A673 (cell line): ENCODE data around the gene CLRN2. TPM values are rescaled to one million over a fixed set of nuclear protein-coding genes. Genes with fewer than 3 reads are reported as not detected.

Experiments
- BruUV-seq: library from RNA; stranded (reverse); fragments of 400-500 nt; replicated peaks from 2 replicates; lab custom pipeline; 2021; lab: Mats Ljungman, UMichigan
- CTCF ChIA-PET: fragments of 300-600 bp; sonication (Branson Sonifier 250); formaldehyde crosslinking; loops from one replicate; lab custom pipeline; 2022; ENCODE audit warnings: antibody characterized with exemption; lab: Charles Lee
- POLR2A ChIA-PET: fragments of 300-600 bp; sonication (Branson Sonifier 250); formaldehyde crosslinking; loops from one replicate; lab custom pipeline; 2022; ENCODE audit warnings: antibody characterized with exemption; ENCODE audit not compliant: low non-redundant PET; lab: Charles Lee
- DNase-seq: peaks from one replicate; pipeline ENCODE4 v3.0.0-alpha.2; 2015; ENCODE audit warnings: low spot score
- H3K27ac ChIP-seq: fragments of 200-600 bp; sonication (generic); 2 replicates; pipeline ENCODE4 v1.5.1; 2016; ENCODE audit warnings: mixed run types, low read depth, mild to moderate bottlenecking, mixed read lengths, antibody characterized with exemption, low read length; ENCODE audit not compliant: poor library complexity, severe bottlenecking
- H3K27me3 ChIP-seq: fragments of 200-600 bp; sonication (generic); replicated peaks from 2 replicates; pipeline ENCODE4 v1.6.1; 2017; ENCODE audit warnings: mixed run types, low read depth, mild to moderate bottlenecking, mixed read lengths, antibody characterized with exemption, low read length; ENCODE audit not compliant: insufficient read depth, poor library complexity
- H3K36me3 ChIP-seq: fragments of 200-600 bp; sonication (generic); 2 replicates; pipeline ENCODE4 v1.6.1; 2016; ENCODE audit warnings: mixed run types, mild to moderate bottlenecking, mixed read lengths, antibody characterized with exemption, low read length; ENCODE audit not compliant: insufficient read depth, poor library complexity, severe bottlenecking
- H3K4me1 ChIP-seq: fragments of 200-600 bp; sonication (generic); 2 replicates; pipeline ENCODE4 v1.6.1; 2017; ENCODE audit warnings: mixed run types, mild to moderate bottlenecking, mixed read lengths, antibody characterized with exemption, low read length; ENCODE audit not compliant: insufficient read depth, poor library complexity, severe bottlenecking
- H3K4me3 ChIP-seq: fragments of 200-600 bp; sonication (generic); 2 replicates; pipeline ENCODE4 v1.5.1; 2016; ENCODE audit warnings: low read depth, mixed run types, mild to moderate bottlenecking, mixed read lengths, low read length; ENCODE audit not compliant: poor library complexity, severe bottlenecking
- H3K9me3 ChIP-seq: fragments of 200-600 bp; sonication (generic); 2 replicates; pipeline ENCODE4 v1.6.1; 2016; ENCODE audit warnings: mixed run types, low read depth, mild to moderate bottlenecking, mixed read lengths, antibody characterized with exemption, low read length; ENCODE audit not compliant: poor library complexity, severe bottlenecking
- EZH2 ChIP-seq: fragments of 200-600 bp; sonication (generic); IDR thresholded peaks from 2 replicates; pipeline ENCODE4 v1.6.1; 2017; ENCODE audit warnings: borderline replicate concordance, low read depth, mild to moderate bottlenecking, mixed read lengths, antibody characterized with exemption, low read length; ENCODE audit not compliant: poor library complexity, severe bottlenecking
- intact Hi-C: fragments of 100-400 bp; cut with micrococcal nuclease; formaldehyde crosslinking; loops from one replicate; pipeline ENCODE4 v1.10.0; 2022; ENCODE audit not compliant: unreplicated experiment
- total RNA-seq: library from RNA; stranded (reverse); gene quantifications from 2 replicates; pipeline ENCODE4 v1.2.3, GENCODE V29; 2021
- TF ChIP-seq, protein P1 (sequence below): fragments of 300-800, 200-600 bp; sonication (generic); conservative IDR thresholded peaks from 2 replicates; pipeline ENCODE4 v1.5.1; 2017; ENCODE audit warnings: low read depth, mild to moderate bottlenecking, antibody characterized with exemption, low read length, moderate library complexity, mixed read lengths

Gene CLRN2
- total RNA-seq, 1 experiment from 2014 or later, result not detected

DNA sequence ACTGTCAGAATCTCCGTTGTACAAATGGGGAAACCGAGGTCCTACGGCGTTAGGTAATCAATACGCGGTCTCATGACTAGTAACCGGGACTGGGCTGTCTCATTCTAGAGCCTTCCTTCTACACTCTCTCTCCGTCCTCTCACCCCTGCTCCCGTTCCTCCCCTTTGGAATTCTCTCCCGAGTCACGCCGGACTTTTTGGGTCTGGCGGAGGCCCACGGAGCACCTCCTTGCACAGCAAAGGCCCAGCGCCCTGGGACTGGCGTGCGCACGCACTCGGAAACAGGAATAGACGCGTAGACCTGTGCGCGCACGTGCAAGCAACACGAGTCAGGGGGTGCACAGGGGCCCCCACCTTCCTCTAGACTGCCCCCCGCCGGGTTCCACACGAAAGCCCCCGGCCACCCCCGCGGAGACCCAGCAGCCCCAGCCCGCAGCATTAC, 3.4 kb upstream of the CLRN2 start:
- H3K4me3 ChIP-seq, result peak overlapping the region; percentile 66
- H3K4me1 ChIP-seq, result peaks cover 8% of the 10 kb centered on the region
- no peaks in the 10 kb centered on the region for H3K9me3 ChIP-seq
- ChIA-PET POLR2A (no interaction called here), CTCF (interaction anchor here (0.7 kb wide), 1 partner anchor 8 kb away, joined by 3 read pairs; no protein-coding TSS in a partner anchor)
- no TSS peak for BruUV-seq
- H3K27me3 ChIP-seq, result no peaks in the 10 kb centered on the region
- no peaks in the 10 kb centered on the region for H3K36me3 ChIP-seq
- DNase-seq, result peak; percentile 48
- no peak for TF ChIP-seq EZH2
- H3K27ac ChIP-seq, result peak overlapping the region; percentile 44
- intact Hi-C loops, result no loop called here

DNA sequence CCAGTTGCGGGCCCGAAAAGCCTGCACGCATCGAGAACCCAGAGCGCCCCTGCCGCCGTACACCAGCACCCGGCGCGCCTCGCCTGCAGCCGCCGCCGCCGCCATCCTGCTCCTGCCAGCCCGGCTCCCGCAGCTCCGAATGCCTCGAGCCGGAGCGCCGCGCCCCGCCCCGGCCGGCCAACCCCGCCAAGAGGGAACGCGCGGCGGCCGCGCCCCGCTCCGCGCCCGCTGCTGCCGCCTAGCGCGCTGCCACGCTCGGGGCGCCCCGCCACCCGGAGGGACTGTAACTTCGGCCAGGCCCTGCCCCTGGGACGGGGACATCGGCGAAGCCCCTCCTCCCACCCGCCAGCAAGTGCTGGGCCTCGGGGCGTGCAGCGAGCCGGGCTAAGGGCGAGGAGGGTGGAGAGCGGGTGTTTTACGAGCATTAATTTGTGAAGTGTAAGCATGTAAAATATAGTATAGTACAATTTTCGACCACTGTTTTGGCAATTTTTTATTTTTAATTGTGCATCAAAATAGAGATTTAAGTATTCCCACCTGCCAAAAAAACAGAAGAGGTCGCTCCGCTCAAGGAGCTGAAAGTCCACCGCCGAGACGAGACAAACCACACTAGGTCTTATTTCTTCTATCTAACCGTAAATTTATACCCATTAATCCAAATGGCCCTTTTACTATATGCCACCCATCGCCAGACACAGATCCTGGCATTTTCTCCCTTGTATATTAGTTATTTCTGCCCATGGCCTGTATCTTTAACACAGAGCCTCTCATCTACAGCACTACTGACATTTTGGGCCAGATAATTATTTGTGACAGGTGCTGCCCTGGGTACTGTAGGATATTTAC, 2.8 kb upstream of the CLRN2 start, which contains the start of gene QDPR:
Gene QDPR (minus strand): TSS at position 141 of the 846 bp plus-strand sequence. CDS start 36 bp downstream, at position 105.
- Histone ChIP-seq H3K36me3 (no peaks in the 10 kb centered on the region), H3K27me3 (no peaks in the 10 kb centered on the region), H3K4me3 (peak within 1 kb of the TSS; percentile 66), H3K9me3 (no peaks in the 10 kb centered on the region), H3K27ac (peak within 1 kb of the TSS; percentile 44), H3K4me1 (peaks cover 8% of the 10 kb centered on the region)
- TF ChIP-seq, protein P1, sequence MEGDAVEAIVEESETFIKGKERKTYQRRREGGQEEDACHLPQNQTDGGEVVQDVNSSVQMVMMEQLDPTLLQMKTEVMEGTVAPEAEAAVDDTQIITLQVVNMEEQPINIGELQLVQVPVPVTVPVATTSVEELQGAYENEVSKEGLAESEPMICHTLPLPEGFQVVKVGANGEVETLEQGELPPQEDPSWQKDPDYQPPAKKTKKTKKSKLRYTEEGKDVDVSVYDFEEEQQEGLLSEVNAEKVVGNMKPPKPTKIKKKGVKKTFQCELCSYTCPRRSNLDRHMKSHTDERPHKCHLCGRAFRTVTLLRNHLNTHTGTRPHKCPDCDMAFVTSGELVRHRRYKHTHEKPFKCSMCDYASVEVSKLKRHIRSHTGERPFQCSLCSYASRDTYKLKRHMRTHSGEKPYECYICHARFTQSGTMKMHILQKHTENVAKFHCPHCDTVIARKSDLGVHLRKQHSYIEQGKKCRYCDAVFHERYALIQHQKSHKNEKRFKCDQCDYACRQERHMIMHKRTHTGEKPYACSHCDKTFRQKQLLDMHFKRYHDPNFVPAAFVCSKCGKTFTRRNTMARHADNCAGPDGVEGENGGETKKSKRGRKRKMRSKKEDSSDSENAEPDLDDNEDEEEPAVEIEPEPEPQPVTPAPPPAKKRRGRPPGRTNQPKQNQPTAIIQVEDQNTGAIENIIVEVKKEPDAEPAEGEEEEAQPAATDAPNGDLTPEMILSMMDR, result peak; percentile 32; the same call in 1 of the 2 replicates
- TF ChIP-seq EZH2, result no peak
- intact Hi-C loops, result no loop called here
- ChIA-PET CTCF (interaction anchor here (0.7 kb wide), 1 partner anchor 8 kb away, joined by 3 read pairs; no protein-coding TSS in a partner anchor), POLR2A (no interaction called here)
- no TSS peak for BruUV-seq
- peak; percentile 68 for DNase-seq

DNA sequence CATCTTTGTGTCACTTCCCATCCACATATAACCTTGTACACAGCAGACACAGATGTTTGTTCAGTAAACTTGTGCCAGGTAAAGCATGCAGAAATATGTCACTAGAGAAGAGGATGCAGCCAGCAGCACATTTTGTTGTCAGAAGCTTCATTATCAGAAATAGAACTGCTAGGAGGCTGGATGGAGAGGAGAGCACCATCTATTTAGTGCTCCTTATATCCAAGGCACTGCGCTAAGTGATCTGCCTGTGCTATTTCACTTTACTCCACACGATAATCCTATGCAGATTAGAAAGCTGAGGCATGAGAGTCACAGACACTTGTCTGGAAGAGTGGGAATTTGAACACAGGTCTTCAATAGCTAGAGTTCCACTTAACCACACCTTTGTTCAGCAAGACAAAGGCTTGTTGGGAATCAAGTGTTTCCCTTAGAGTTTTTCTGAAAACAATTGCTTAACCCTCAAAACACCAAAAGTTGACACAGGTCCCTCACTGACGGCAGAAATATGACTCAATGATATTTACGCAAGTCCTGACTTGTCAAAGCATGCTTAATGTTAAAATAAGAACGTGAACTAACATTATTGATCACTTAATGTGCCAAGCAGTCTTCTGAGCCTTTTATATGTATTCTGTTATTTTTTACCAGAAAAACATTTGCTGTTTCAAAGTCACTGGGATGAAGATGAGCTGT, 1.8 kb upstream of the CLRN2 start:
- H3K27ac ChIP-seq, result no peak overlapping the region
- no peak for TF ChIP-seq EZH2
- TF ChIP-seq, protein P1, result no peak
- H3K27me3 ChIP-seq, result no peaks in the 10 kb centered on the region
- ChIA-PET CTCF (no interaction called here), POLR2A (no interaction called here)
- peaks cover 8% of the 10 kb centered on the region for H3K4me1 ChIP-seq
- BruUV-seq, result no TSS peak
- H3K36me3 ChIP-seq, result no peaks in the 10 kb centered on the region
- no peak for DNase-seq
- H3K9me3 ChIP-seq, result no peaks in the 10 kb centered on the region
- no peak overlapping the region for H3K4me3 ChIP-seq
- intact Hi-C loops, result no loop called here
